Measurements from ENCODE around the gene CNNM4.
"Not testable (repeated sequence)": the region's sequence is repeated elsewhere in the genome, so short reads cannot be mapped to it uniquely, and the experiment has no call there.

The CNNM4 gene

GRCh38 chr2:96792772-96793749 is 32.4 kb downstream of the CNNM4 start:
- Histone ChIP-seq H3K4me3 (ENCODE audit: severe bottlenecking) (no peak overlapping the region), H3K27ac (ENCODE audit: poor library complexity, severe bottlenecking) (no peak overlapping the region), H3K9me3 (ENCODE audit: severe bottlenecking) (no peaks in the 10 kb centered on the region), H3K36me3 (ENCODE audit: low read depth) (no peaks in the 10 kb centered on the region), H3K27me3 (ENCODE audit: insufficient read depth, poor library complexity, severe bottlenecking) (no peaks in the 10 kb centered on the region), H3K4me1 (ENCODE audit: insufficient read depth, poor library complexity, severe bottlenecking) (peaks cover 7% of the 10 kb centered on the region)
- ATAC-seq (ENCODE audit: low read depth) (no peak), DNase-seq (ENCODE audit: low spot score) (no peak)
- TF ChIP-seq, protein P1, sequence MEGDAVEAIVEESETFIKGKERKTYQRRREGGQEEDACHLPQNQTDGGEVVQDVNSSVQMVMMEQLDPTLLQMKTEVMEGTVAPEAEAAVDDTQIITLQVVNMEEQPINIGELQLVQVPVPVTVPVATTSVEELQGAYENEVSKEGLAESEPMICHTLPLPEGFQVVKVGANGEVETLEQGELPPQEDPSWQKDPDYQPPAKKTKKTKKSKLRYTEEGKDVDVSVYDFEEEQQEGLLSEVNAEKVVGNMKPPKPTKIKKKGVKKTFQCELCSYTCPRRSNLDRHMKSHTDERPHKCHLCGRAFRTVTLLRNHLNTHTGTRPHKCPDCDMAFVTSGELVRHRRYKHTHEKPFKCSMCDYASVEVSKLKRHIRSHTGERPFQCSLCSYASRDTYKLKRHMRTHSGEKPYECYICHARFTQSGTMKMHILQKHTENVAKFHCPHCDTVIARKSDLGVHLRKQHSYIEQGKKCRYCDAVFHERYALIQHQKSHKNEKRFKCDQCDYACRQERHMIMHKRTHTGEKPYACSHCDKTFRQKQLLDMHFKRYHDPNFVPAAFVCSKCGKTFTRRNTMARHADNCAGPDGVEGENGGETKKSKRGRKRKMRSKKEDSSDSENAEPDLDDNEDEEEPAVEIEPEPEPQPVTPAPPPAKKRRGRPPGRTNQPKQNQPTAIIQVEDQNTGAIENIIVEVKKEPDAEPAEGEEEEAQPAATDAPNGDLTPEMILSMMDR (IDR thresholded peaks at IDR 0.05; ENCODE audit: poor library complexity, severe bottlenecking) = no peak

GRCh38 chr2:96795076-96795475 is 34.4 kb downstream of the CNNM4 start:
- no peaks in the 10 kb centered on the region for H3K4me1 ChIP-seq (ENCODE audit: insufficient read depth, poor library complexity, severe bottlenecking)
- no peaks in the 10 kb centered on the region for H3K27me3 ChIP-seq (ENCODE audit: insufficient read depth, poor library complexity, severe bottlenecking)
- H3K9me3 ChIP-seq (ENCODE audit: severe bottlenecking) = no peaks in the 10 kb centered on the region
- H3K36me3 ChIP-seq (ENCODE audit: low read depth) = no peaks in the 10 kb centered on the region
- DNase-seq (ENCODE audit: low spot score) (no peak), ATAC-seq (ENCODE audit: low read depth) (no peak)
- no peak overlapping the region for H3K4me3 ChIP-seq (ENCODE audit: severe bottlenecking)
- TF ChIP-seq, protein P1 (IDR thresholded peaks at IDR 0.05; ENCODE audit: poor library complexity, severe bottlenecking) = no peak
- H3K27ac ChIP-seq (ENCODE audit: poor library complexity, severe bottlenecking) = no peak overlapping the region

DNA sequence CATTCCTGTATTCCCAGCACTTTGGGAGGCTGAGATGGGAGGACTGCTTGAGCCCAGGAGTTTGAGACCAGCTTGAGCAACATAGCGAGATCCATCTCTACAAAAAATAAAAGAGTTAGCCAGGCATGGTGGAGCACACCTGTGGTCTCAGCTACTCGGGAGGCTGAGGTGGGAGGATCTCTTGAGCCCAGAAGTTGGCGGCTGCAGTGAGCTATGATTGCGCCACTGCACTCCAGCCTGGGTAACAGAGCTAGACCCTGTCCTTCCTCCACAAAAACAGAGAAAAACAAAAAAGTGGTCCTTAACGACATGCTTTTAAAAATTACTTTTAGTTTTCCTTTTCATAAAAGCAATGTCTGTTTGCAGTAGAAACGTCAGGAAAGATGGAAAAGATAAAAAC is 35.8 kb downstream of the CNNM4 start:
- not testable (repeated sequence) for DNase-seq (ENCODE audit: low spot score); H3K4me1 ChIP-seq (ENCODE audit: insufficient read depth, poor library complexity, severe bottlenecking); ATAC-seq (ENCODE audit: low read depth); H3K9me3 ChIP-seq (ENCODE audit: severe bottlenecking); H3K4me3 ChIP-seq (ENCODE audit: severe bottlenecking); H3K36me3 ChIP-seq (ENCODE audit: low read depth); H3K27me3 ChIP-seq (ENCODE audit: insufficient read depth, poor library complexity, severe bottlenecking); H3K27ac ChIP-seq (ENCODE audit: poor library complexity, severe bottlenecking)

DNA sequence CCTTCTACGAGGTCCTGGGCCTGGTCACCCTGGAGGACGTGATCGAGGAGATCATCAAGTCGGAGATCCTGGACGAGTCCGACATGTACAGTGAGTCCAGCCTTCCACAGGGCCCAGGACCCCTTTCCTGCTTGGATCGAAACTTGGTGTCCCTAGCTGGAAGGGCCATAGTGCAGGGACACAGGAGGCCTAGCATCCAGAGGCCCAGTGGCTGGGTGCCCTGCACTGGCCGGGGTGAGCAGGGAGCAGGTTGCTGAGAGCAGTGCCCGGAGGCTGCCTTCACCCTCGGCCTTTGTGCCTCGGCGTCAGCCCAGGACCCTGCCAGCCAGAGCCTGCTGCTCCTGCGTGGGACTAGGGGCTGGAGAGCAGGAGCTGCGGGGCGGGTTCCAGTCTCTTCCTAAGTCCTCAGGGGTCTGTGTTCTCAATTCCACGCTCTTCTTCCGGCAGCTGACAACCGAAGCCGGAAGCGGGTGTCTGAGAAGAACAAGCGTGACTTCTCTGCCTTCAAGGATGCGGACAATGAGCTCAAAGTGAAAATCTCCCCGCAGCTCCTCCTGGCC is 36.4 kb downstream of the CNNM4 start:
- Histone ChIP-seq H3K27ac (ENCODE audit: poor library complexity, severe bottlenecking) (no peak overlapping the region), H3K36me3 (ENCODE audit: low read depth) (no peaks in the 10 kb centered on the region)
- DNase-seq (ENCODE audit: low spot score) = no peak

More for the DNA sequence above, 36.4 kb downstream of the CNNM4 start:
- no peaks in the 10 kb centered on the region for H3K27me3 ChIP-seq (ENCODE audit: insufficient read depth, poor library complexity, severe bottlenecking)
- no peak for ATAC-seq (ENCODE audit: low read depth)
- H3K4me3 ChIP-seq (ENCODE audit: severe bottlenecking) = no peak overlapping the region
- H3K4me1 ChIP-seq (ENCODE audit: insufficient read depth, poor library complexity, severe bottlenecking) = no peaks in the 10 kb centered on the region
- no peaks in the 10 kb centered on the region for H3K9me3 ChIP-seq (ENCODE audit: severe bottlenecking)
- TF ChIP-seq, protein P1 (IDR thresholded peaks at IDR 0.05; ENCODE audit: poor library complexity, severe bottlenecking) = no peak

Data from RWPE2 (cell line).